ENCODE measurements around the gene PDCD1. TPM values are rescaled to one million over a fixed set of nuclear protein-coding genes. Genes with fewer than 3 reads are reported as not detected.

PDCD1 gene
- total RNA-seq, 1 experiment from 2014 or later, result 0.22 TPM

DNA sequence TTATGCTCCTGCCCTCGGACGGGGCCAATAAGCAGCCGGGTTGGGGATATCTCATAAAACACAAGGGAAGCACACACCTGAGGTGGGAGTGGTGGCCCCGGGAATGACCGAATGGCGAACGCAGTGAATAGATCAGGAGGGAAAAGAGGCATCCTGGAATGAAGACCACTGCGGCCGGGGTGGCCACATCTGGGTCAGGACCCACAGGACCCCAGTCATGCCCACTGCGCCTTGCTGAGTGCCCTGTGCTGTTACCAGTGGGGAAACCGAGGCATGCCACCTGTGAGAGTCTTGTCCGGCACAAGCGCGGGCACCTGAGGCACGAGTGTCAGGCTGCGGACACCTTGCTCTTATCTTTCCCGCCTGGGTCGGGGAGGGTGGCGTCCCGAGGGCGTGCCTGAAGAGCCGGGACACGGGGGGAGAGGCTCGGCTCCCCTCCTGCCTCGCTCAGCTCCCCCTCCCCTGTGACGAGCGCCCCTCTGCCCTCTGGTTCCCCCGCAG is 1.6 kb downstream of the PDCD1 start:
- H3K9ac ChIP-seq (ENCODE audit: low read length), result no peak overlapping the region
- no peaks in the 10 kb centered on the region for H4K20me1 ChIP-seq (ENCODE audit: insufficient read depth)
- no peak overlapping the region for H3K4me3 ChIP-seq (replicated peaks in 1 of 2; ENCODE audit: low read depth in 1 of 2, low read length in 2 of 2)
- no peak overlapping the region for H3K4me2 ChIP-seq (ENCODE audit: low read length)
- DNase-seq (ENCODE audit: low read depth, low spot score) (no peak), ATAC-seq (no peak)
- H3K36me3 ChIP-seq (ENCODE audit: control insufficient read depth in 1 of 2, insufficient read depth in 2 of 2, low read length in 2 of 2), result no peaks in the 10 kb centered on the region
- no peaks in the 10 kb centered on the region for H3K9me3 ChIP-seq (ENCODE audit: control insufficient read depth in 1 of 2, insufficient read depth in 1 of 2, low read depth in 1 of 2, low read length in 2 of 2)
- H2AFZ ChIP-seq (ENCODE audit: low read depth, low read length, poor library complexity, severe bottlenecking), result no peak overlapping the region
- no peak for TF ChIP-seq ZNF274 (IDR thresholded peaks at IDR 0.05; ENCODE audit: low read depth, low read length)
- TF ChIP-seq ZFX (IDR thresholded peaks at IDR 0.05), result no peak
- no peak for TF ChIP-seq YY1 (IDR thresholded peaks at IDR 0.05; ENCODE audit: extremely low read depth, insufficient replicate concordance, low read depth, low read length)
- TF ChIP-seq, protein P1, sequence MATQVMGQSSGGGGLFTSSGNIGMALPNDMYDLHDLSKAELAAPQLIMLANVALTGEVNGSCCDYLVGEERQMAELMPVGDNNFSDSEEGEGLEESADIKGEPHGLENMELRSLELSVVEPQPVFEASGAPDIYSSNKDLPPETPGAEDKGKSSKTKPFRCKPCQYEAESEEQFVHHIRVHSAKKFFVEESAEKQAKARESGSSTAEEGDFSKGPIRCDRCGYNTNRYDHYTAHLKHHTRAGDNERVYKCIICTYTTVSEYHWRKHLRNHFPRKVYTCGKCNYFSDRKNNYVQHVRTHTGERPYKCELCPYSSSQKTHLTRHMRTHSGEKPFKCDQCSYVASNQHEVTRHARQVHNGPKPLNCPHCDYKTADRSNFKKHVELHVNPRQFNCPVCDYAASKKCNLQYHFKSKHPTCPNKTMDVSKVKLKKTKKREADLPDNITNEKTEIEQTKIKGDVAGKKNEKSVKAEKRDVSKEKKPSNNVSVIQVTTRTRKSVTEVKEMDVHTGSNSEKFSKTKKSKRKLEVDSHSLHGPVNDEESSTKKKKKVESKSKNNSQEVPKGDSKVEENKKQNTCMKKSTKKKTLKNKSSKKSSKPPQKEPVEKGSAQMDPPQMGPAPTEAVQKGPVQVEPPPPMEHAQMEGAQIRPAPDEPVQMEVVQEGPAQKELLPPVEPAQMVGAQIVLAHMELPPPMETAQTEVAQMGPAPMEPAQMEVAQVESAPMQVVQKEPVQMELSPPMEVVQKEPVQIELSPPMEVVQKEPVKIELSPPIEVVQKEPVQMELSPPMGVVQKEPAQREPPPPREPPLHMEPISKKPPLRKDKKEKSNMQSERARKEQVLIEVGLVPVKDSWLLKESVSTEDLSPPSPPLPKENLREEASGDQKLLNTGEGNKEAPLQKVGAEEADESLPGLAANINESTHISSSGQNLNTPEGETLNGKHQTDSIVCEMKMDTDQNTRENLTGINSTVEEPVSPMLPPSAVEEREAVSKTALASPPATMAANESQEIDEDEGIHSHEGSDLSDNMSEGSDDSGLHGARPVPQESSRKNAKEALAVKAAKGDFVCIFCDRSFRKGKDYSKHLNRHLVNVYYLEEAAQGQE (IDR thresholded peaks at IDR 0.05; ENCODE audit: low read depth), result no peak
- no peak for TF ChIP-seq POLR2A (IDR thresholded peaks at IDR 0.05; ENCODE audit: borderline replicate concordance, extremely low read depth, insufficient read depth, insufficient read length)
- TF ChIP-seq SRF (IDR thresholded peaks at IDR 0.05; ENCODE audit: low read depth), result no peak
- TF ChIP-seq EZH2 (IDR thresholded peaks at IDR 0.05), result no peak
- TF ChIP-seq JUND (IDR thresholded peaks at IDR 0.05), result no peak
- TF ChIP-seq, protein P2, sequence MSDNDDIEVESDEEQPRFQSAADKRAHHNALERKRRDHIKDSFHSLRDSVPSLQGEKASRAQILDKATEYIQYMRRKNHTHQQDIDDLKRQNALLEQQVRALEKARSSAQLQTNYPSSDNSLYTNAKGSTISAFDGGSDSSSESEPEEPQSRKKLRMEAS (IDR thresholded peaks at IDR 0.05), result no peak
- no peak for TF ChIP-seq FOSL1 (IDR thresholded peaks at IDR 0.05; ENCODE audit: low read depth)
- TF ChIP-seq SIN3A (IDR thresholded peaks at IDR 0.05; ENCODE audit: low read depth), result no peak
- TF ChIP-seq EGR1 (IDR thresholded peaks at IDR 0.05; ENCODE audit: low read depth), result no peak
- TF ChIP-seq, protein P3, sequence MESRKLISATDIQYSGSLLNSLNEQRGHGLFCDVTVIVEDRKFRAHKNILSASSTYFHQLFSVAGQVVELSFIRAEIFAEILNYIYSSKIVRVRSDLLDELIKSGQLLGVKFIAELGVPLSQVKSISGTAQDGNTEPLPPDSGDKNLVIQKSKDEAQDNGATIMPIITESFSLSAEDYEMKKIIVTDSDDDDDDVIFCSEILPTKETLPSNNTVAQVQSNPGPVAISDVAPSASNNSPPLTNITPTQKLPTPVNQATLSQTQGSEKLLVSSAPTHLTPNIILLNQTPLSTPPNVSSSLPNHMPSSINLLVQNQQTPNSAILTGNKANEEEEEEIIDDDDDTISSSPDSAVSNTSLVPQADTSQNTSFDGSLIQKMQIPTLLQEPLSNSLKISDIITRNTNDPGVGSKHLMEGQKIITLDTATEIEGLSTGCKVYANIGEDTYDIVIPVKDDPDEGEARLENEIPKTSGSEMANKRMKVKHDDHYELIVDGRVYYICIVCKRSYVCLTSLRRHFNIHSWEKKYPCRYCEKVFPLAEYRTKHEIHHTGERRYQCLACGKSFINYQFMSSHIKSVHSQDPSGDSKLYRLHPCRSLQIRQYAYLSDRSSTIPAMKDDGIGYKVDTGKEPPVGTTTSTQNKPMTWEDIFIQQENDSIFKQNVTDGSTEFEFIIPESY (IDR thresholded peaks at IDR 0.05; ENCODE audit: extremely low read depth, insufficient replicate concordance, low read length), result no peak
- no peak for TF ChIP-seq SP1 (IDR thresholded peaks at IDR 0.05; ENCODE audit: low read depth)
- TF ChIP-seq, protein P4, sequence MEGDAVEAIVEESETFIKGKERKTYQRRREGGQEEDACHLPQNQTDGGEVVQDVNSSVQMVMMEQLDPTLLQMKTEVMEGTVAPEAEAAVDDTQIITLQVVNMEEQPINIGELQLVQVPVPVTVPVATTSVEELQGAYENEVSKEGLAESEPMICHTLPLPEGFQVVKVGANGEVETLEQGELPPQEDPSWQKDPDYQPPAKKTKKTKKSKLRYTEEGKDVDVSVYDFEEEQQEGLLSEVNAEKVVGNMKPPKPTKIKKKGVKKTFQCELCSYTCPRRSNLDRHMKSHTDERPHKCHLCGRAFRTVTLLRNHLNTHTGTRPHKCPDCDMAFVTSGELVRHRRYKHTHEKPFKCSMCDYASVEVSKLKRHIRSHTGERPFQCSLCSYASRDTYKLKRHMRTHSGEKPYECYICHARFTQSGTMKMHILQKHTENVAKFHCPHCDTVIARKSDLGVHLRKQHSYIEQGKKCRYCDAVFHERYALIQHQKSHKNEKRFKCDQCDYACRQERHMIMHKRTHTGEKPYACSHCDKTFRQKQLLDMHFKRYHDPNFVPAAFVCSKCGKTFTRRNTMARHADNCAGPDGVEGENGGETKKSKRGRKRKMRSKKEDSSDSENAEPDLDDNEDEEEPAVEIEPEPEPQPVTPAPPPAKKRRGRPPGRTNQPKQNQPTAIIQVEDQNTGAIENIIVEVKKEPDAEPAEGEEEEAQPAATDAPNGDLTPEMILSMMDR (IDR thresholded peaks at IDR 0.05 in 2 of 3, conservative IDR thresholded peaks at IDR 0.05 in 1 of 3; ENCODE audit: borderline replicate concordance in 1 of 3, insufficient read depth in 1 of 3, low read depth in 2 of 3, low read length in 2 of 3), result no peak
- no peak for TF ChIP-seq TCF7L2 (IDR thresholded peaks at IDR 0.05; ENCODE audit: borderline replicate concordance, extremely low read depth, insufficient read depth, insufficient read length)
- no peak for TF ChIP-seq CBX3 (IDR thresholded peaks at IDR 0.05; ENCODE audit: low read depth)
- no peaks in the 10 kb centered on the region for H3K9me2 ChIP-seq (ENCODE audit: insufficient read depth)
- no peaks in the 10 kb centered on the region for H3K79me2 ChIP-seq (ENCODE audit: insufficient read depth, low read length)
- intact Hi-C loops (cut with micrococcal nuclease), result no loop called here
- POLR2A ChIA-PET, result no interaction called here
- H3K4me1 ChIP-seq (ENCODE audit: control insufficient read depth in 1 of 2, insufficient read depth in 2 of 2, low read length in 2 of 2), result no peaks in the 10 kb centered on the region; a peak in 1 of 4 replicates
- no TSS peak for BruUV-seq (replicated peaks)
- CTCF ChIA-PET, result no interaction called here
- H3K27me3 ChIP-seq (ENCODE audit: insufficient read depth, low read length), result no peaks in the 10 kb centered on the region
- RAD21 ChIA-PET (ENCODE audit: low non-redundant PET in 1 of 2, low total read pairs in 2 of 2, uncharacterized antibody in 2 of 2, unreplicated experiment in 2 of 2), result no interaction called here
- no peak overlapping the region for H3K27ac ChIP-seq (ENCODE audit: low read depth, low read length)

Measured in HCT116 (cell line).